ENCODE results near the gene ZNF597. TPM values are rescaled to one million over a fixed set of nuclear protein-coding genes. Genes with fewer than 3 reads are reported as not detected.

The ZNF597 gene
- total RNA-seq, 1 experiment from 2014 or later, result 3.2 TPM

- Histone ChIP-seq H3K4me3 (replicated peaks in 1 of 2; ENCODE audit: low read depth in 1 of 2, low read length in 2 of 2) (no peak overlapping the region), H3K79me2 (ENCODE audit: insufficient read depth, low read length) (peaks cover 14% of the 10 kb centered on the region; the same call in 1 of the 2 replicates), H4K20me1 (ENCODE audit: insufficient read depth) (no peaks in the 10 kb centered on the region), H3K27ac (ENCODE audit: low read depth, low read length) (no peak overlapping the region), H3K36me3 (ENCODE audit: control insufficient read depth in 1 of 2, insufficient read depth in 2 of 2, low read length in 2 of 2) (peaks cover 17 to 25% of the 10 kb centered on the region in 2 experiments; a peak in 3 of 4 replicates), H3K9ac (ENCODE audit: low read length) (no peak overlapping the region), H3K4me2 (ENCODE audit: low read length) (no peak overlapping the region), H3K9me3 (ENCODE audit: control insufficient read depth in 1 of 2, insufficient read depth in 1 of 2, low read depth in 1 of 2, low read length in 2 of 2) (no peaks in the 10 kb centered on the region), H3K27me3 (ENCODE audit: insufficient read depth, low read length) (no peaks in the 10 kb centered on the region), H3K4me1 (ENCODE audit: control insufficient read depth in 1 of 2, insufficient read depth in 2 of 2, low read length in 2 of 2) (no peaks in the 10 kb centered on the region), H2AFZ (ENCODE audit: low read depth, low read length, poor library complexity, severe bottlenecking) (no peak overlapping the region), H3K9me2 (ENCODE audit: insufficient read depth) (no peaks in the 10 kb centered on the region)
- ATAC-seq, result no peak
- RAD21 ChIA-PET (ENCODE audit: low non-redundant PET in 1 of 2, low total read pairs in 2 of 2, uncharacterized antibody in 2 of 2, unreplicated experiment in 2 of 2), result no interaction called here
- CTCF ChIA-PET, result no interaction called here
- no TSS peak for BruUV-seq (replicated peaks)
- no peak for DNase-seq (ENCODE audit: low read depth, low spot score)
- TF ChIP-seq POLR2AphosphoS5 (IDR thresholded peaks at IDR 0.05; ENCODE audit: low read depth, low read length) (no peak), JUND (IDR thresholded peaks at IDR 0.05) (no peak), SP1 (IDR thresholded peaks at IDR 0.05; ENCODE audit: low read depth) (no peak), CEBPB (IDR thresholded peaks at IDR 0.05; ENCODE audit: low read depth) (no peak), SIN3A (IDR thresholded peaks at IDR 0.05; ENCODE audit: low read depth) (no peak), YY1 (IDR thresholded peaks at IDR 0.05; ENCODE audit: extremely low read depth, insufficient replicate concordance, low read depth, low read length) (no peak), ZNF274 (IDR thresholded peaks at IDR 0.05; ENCODE audit: low read depth, low read length) (no peak), MAX (IDR thresholded peaks at IDR 0.05) (no peak), EGR1 (IDR thresholded peaks at IDR 0.05; ENCODE audit: low read depth) (no peak), SRF (IDR thresholded peaks at IDR 0.05; ENCODE audit: low read depth) (no peak), ATF3 (IDR thresholded peaks at IDR 0.05) (no peak), ZFX (IDR thresholded peaks at IDR 0.05) (no peak), FOSL1 (IDR thresholded peaks at IDR 0.05; ENCODE audit: low read depth) (no peak), EZH2 (IDR thresholded peaks at IDR 0.05) (no peak)
- POLR2A ChIA-PET, result no interaction called here
- intact Hi-C loops (cut with micrococcal nuclease), result no loop called here
Observed at GRCh38 chr16:3484318-3485096, 41.2 kb upstream of the ZNF597 start.
